Stimulated activated CD8-positive, alpha-beta memory T cell treated with anti-CD3 and anti-CD28 coated beads, Interleukin-4, amount 100 ng/mL, for 1 hour (primary cell): Measurements from ENCODE around the gene CLEC2B.

ENCODE experiments used
- DNase-seq, 2 donors: peaks; one replicate each; pipeline ENCODE4 v3.0.0-alpha.2; 2020; ENCODE audit warnings: low read depth in 2 of 2, low spot score in 1 of 2

The CLEC2B gene

DNA sequence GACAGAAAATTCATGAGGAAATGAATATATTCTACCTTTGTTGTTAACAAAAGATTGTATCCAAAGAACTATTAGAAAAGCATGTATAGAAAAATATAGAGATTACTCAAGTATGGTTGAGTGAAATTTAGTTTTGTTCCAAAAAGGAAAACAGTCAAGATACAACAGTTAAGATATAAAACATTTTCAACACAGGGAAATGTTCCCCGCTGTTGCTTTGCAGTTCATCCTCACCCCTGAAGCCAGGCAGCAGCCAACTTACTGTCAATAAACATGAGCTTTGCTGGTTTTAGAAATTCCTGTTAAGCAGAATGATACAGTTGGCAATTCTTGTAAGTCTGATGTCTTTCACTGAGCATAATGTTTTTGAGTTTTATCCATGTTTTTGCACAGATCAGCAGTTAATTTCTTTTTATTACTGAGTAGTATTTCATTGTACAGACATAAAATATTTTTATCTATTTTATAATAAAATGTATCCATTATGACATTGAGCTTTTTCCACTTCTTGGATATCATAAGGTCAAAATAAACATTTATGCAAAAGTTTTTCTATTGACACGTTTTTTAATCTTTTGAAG, 1.2 kb upstream of the CLEC2B start:
- no peak for DNase-seq

DNA sequence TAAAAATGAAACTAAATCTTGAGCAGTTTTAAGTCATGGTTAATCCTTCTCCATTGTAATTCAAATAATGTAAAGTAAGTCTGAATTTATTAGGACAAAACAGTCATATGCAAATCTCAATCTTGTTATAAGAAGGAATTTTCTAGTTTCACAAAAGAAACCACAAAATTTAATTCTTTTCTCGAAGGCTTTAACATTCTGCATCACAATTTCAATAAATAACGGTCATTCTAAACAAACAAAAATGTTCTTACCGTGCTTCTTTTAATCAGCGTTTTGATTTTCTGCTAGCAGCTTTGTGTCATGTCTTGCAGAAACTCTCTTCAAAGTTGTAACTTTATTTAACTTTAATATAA, 225 bp downstream of the CLEC2B start:
- DNase-seq = no peak

DNA sequence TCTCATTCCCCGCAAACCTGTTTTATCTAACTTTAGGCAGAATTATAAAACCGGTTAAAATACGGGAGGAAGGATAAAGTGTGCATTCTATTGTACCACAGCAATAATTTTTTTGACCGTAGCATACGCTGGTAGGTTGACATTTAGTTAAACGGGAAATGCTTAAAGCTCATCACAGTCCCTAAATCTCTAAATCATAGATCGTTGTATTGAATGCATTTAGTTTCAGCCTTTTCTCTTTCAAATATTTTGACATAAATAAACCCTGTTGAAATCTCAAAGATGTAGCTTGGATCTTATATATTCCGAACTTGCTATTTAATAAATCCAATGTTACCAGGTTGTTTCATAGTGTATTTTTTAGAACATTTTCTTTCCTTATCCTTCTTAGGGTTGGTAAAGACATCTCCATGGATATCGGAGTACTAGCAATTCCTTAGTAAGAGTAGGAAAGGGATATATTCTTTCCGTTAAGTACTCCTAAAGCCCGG, 798 bp downstream of the CLEC2B start:
- no peak for DNase-seq

DNA sequence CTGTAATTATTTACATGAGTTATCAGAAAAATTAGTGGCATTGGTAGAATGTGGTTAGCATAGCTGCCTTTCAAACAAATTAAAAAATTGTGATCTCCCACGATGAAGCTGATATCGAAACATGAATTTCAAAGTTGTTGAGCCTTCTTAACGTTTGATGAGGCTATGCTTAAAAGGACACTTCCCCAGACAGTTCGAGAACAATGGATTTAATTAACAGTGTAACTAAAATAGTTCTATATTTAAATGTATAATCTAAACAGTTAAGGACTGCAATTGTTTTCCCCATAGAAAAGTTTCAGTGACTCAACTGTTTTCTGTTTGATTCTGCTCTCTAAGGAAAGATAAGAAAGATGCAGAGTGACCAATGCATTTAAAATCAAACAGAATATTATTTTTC, 1.6 kb downstream of the CLEC2B start:
- no peak for DNase-seq

DNA sequence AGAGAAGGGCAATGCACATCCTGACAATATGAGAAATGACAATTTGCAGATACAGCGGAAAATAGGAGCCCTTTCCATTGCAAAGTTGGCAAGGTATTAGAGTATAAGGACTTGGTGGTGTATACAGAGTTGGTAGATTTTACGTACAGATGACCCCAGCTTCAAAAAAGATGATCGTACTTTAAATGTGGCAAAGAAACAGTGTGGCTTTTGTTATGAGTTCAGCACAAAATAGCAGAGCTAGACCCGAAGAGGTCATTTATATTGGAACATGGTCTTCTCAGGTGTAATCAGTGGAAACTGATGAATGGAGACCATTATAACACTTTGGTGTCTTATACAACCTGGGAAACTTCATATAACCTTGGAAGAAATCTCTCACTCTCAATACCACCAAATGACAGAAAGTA, 2.3 kb downstream of the CLEC2B start:
- DNase-seq = no peak

DNA sequence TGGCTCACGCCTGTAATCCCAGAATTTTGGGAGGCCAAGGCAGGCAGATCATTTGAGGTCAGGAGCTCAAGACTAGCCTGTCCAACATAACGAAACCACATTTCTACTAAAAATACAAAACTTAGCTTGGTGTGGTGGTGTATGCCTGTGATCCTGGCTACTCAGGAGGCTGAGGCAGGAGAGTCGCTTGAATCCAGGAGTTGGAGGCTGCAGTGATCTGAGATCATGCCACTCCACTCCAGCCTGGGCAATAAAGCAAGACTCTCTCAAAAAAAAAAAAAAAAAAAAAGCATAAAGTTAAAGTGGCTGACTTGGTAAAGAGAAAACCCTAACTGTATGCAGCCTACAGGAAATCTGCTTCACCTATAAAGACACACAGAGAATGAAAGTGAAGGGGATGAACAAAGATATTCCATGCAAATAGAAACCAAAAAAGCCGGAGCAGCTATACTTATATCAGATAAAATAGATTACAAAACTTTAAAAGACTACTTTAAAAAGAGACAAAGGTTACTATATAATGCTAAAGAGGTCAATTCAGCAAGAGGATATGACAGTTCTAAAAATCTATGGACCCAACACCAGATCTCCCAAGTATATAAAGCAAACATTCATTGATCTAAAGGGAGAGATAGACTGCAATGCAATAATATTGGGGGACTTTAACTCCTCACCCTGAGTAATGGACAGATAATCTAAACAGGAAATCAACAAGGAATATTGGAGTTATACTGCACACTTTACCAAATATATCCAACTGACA, 4.1 kb downstream of the CLEC2B start:
- no peak for DNase-seq

DNA sequence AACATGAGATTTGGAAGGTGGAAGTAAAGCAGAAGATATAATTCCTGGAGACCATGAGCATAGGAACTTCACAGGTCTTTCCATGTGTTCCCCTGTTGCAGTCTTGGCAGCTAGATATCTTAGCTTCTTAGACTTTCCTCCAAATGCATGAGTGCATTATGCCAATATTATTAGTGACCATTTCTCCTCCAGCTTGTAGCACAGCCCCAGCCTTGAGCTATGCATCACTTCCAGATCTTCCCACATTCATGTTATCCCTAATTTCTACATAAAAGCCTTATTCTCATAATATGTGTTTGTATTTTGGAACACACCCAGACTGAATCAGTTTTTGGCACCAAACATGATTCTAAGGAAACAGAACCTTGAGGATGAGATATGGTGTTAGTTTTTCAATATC, 11.0 kb downstream of the CLEC2B start:
- DNase-seq = no peak

DNA sequence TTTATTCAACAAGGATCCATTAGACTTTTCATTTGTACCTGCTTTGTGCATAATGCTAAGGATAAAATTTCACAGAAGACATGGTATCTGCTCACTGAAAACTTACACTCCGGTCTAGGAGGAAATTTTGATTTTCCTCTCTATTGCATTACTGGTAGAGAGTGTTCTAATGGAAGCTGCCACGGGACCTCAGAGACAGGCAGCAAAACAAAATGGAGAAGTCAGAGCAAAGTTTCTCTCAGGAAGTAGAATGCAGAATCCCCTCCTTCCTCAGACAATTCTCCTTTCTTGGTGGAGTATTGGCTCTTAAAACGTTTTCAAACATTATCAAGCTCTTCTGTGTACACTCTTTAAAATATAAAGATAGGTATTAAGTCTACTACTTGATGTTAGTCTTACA, 12.3 kb downstream of the CLEC2B start:
- no peak for DNase-seq

DNA sequence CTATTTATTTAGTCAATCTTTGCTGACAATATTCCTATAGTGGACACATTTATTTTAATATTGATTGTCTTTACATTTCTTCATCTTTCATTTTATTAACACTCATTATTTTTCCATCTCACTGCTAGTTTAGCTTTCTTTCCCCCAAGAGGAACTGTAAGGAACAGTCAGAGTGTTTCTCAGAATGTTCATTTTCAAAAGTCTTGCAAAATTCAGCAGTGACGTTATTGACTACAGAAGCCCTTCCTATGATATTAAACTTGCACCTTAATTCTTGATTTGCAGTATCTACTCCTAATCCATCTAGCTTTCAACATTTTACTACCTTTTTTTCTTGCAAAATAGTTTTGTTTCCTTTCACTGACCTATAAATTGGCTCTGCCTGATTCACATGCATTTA, 13.0 kb downstream of the CLEC2B start:
- no peak for DNase-seq

DNA sequence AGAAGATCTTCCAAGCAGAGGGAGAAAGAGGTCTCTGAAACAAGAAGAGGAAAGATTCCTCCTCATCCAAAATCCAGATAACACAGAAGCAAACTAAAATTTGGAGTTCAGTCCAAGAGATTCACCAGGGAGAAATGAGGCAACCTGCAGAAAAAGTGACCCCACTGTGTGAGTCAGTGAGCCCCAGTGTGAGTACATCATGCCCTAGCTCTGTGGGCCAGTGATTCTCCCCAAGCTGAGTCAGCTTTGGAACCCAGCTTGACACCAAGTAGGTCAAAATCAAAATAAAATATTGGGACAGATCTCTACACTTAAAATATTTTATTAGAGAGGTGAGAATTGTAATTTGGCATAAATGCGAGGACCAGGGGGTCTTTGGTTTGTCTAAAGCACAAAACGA, 17.2 kb downstream of the CLEC2B start:
- DNase-seq = no peak

DNA sequence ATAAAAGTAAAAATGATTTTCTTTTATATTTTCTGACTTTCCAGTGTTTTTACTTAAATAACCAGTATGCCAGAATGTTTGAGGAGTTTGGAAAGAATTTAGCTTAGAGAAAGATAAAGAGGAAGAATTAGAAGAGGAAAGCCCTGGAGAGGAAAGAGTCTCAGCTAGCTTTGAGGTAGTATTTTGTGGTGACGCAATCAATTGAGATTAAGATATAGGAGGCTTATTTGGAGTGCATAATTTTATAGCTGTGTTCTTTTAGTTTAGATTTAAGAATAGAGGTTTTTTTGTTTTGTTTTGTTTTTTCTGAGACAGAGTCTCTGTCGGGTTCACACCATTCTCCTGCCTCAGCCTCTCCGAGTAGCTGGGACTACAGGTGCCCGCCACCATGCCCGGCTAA, 18.1 kb downstream of the CLEC2B start:
- no peak for DNase-seq

DNA sequence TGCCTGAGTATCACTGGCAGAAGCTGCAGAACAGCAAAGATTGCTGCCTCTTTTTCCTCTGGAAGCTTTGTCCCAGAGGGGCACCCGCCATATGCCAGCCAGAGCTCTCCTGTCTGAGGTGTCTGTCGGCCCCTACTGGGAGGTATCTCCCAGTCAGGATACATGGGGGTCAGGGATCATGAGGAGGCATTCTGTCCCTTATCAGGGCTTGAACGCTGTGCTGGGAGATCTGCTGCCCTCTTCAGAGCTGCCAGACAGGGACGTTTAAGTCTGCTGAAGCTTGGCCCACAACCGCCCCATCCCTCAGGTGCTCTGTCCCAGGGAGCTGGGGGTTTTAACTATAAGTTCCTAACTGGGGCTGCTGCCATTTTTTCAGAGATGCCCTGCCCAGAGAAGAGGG, 20.3 kb downstream of the CLEC2B start:
- no peak for DNase-seq

DNA sequence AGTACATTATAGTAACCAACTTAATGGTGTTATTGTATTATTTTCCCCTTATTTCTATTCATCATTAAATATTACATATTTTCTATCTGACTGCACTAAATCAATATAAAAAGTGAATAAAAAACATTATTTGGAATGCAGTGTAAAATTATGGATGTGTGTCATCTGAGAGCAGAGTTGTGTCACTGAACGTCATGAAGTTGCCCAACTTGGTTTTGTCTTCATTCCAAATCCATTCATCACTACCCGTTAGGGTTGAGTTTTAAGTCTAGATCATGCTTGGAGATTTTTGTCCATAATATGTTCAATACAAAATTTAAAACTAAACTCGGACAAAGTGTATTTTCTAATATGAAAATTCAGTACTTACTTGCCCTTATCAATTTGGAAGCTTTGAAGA, 25.7 kb downstream of the CLEC2B start:
- DNase-seq = no peak

DNA sequence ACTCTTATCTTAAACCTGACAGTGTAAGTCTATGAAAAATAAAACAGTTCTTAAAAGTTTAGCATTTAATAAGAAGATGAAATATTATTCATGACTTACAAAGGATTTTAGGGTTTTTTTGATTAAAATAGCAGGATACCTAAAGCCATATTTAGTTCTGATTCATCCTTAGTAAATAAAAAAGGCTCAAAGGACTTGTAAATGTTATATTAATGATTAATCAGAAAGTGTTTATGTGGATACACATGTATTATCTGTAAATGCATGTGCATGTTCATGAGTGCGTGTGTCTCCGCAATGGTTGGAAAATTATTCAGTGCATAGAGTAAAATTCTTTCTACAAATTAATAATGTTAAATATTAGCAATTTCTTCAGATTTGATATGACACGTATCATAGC, 37.4 kb downstream of the CLEC2B start:
- DNase-seq = no peak

DNA sequence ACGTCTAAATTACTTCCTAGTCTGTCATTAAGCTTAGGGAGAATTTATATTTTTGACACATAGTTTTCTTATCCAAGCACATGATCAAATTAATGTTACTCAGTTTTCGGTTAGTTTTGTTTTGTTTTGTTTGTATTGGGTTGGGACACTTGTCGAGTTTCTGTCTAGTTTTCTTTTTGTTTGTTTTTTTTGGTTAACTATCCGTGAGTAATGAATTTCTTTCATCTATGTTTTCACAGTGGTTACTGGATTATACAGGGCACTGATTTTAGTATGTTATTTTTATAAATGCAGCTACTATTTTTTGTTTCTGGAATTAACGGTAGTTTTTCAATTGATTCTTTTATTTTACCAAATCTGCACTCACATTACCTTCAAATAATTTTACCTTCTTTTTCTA, 39.2 kb downstream of the CLEC2B start:
- DNase-seq = no peak

DNA sequence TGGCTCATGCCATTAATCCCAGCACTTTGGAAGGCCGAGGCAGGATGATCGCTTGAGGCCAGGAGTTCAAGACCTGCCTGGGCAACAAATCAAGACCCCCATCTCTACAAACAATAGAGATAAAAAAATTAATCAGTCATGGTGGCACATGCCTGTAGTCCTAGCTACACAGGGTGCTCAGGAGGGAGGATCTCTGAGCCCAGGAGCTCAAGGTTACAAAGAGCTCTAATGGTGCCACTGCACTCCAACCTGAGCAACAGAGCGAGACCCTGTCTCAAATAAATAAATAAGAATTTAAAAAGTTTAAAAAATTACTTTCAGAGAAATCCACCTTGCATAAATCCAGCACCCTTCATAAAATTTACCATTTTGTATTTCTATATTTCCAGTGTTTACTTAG, 39.7 kb downstream of the CLEC2B start:
- DNase-seq = no peak

DNA sequence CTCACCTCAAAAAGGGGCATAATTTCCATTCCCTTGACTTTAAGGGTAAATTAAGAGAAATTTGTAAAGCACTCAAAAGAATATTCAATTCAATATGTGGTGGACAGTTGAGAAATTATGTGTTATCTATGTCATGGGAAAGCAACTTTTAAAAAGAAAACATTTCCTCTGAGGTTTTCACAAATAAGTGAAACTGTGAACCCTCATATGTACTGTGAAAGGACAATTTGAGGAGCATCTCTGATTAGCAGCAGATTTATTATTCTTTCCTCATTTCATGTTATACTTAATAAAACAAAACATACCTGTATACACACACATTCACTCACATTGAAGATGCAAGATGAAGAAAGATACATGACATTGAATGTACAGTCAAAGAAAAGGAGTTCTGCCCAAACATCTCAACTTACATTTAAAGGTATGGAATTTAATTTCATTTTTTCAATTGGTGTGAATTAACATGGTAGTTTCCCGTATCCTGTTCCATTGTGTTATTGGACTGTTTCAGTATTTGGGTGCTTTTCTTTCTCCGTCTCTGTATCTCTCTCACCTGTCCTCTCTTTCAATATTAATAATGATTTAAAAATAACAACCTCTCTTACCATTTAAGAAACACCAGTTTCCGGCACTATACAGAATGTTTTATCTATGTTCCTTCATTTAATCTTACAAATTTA, 41.8 kb downstream of the CLEC2B start, which contains the start of gene KLRF1:
Gene KLRF1, plus strand, starts transcription at position 273 of the 680 bp plus-strand sequence. Its CDS starts 64 bp downstream, at position 337.
- no peak for DNase-seq

DNA sequence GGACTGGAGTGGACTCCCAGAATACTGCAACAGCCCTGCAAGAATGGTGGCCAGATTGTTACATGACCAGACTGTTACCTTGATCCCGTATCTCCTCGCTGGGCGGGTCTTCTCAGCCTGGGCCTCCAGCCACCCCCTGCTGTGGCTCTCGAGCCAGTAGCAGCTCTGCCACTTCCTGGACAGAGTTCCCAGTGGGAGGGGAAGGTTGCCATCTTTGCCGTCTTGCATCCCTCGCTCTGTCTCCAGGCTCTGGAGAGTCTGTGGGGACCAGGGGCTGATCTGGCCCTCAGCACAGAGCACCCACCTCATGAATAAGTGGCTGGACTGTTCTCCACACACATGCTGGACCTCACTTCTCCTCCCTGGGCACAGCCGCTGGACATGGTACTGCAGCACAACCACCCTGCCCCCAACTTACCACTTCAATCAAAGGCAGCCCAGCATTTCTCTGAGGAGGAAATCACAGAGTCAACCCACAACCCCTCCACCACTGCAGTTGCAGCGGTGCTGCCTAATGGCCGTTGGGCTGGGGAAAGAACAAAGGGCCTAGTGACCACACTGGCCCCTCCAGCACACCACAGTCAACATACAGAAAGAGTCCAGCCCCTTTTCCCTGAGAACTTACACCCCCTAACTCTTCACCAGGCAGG, 48.7 kb downstream of the CLEC2B start:
- DNase-seq = no peak

DNA sequence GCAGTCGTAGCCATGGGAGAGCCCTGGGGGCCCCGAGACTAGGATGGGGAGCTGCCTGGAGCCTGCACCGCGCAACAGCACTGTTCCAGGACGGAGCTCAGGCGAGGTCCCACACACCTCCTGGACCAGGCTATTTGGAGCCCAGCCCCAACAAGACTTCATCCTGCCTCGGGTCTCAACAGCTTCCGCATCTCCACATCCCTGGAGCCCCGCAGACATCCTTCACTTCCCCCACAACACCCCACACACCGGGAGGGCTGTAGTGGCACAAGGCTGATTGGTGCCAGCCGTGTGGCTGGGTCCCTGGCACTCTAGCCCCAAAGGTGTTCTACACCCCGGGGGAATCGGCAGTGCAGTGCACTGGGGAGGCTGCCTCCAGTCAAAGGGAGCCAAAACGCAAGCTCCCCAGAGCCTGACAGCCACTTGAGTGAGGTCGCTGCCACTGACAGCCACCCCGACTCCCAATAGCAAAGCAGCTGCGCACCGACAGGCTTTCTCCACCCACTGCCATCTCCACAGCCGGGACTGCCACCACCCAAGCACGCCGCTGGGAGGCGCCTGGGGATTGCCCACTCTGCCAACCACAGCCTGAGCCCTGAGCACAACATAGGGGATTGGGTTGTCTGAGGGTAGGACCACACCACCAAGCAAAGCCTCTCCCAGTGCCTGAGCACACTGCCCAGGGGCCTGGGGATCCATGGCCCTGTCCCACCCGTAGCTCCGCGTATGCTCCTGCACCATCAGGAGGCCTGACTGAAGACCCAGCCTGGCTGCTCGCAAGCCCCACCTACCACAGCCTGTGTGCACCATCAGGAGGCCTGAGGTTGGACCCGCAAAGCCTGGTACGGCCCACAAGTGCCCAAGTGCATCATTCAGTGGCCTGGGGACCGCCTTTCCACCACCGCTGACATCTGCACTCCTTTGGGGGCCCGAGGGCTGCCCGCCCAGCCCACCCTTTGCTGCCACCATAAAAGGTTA, 55.0 kb downstream of the CLEC2B start:
- DNase-seq = peak; percentile 89 to 91

DNA sequence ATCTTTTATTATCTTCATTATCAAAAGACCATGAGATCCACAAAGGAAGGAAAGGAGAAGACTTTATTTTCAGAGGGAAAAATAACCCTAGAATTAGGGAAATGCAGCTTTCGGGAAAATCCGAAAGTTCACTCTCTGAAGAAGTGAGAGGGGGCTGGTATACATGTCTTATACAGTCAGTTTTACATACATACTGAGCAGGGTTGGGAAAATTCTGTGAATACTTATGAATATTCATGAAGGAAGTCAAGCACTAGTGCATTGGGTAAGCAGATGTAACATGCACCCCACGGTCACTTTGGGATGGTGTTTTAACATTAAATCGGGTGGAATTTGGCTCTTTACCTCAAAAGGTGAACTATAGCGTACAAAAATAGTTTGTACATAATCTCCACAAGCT, 57.5 kb downstream of the CLEC2B start:
- no peak for DNase-seq

DNA sequence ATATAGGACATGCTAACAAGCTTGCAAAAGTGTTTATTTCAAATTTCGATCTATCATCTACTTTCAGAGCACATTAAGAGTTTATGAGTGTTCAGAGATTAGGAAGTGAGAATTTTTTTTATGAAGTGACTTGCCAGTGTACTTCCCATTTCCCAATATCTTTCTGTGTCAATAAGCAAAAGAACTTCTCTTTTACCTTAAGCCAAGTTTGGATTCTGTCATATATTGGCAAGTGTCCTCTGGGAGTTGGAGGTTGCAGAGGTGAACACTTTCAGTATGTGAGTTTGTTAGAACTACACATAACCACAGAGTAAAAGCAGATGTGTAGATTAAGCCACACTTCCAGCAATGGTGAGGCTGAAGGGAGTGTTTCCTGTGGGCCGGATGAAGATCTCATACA, 58.5 kb downstream of the CLEC2B start:
- DNase-seq = no peak
